SU-DHL-6 (cell line): ENCODE results near the gene COL20A1.

Source experiments
- H2AFZ ChIP-seq: fragments of 200-600 bp; sonication (generic); 2 replicates; pipeline ENCODE4 v1.6.1; 2014; ENCODE audit warnings: low read depth, mild to moderate bottlenecking, moderate library complexity, mixed read lengths, antibody characterized with exemption, low read length; ENCODE audit not compliant: severe bottlenecking
- H3F3A ChIP-seq: fragments of 200-600 bp; shearing (Covaris generic); 2 replicates; pipeline ENCODE4 v1.6.0; 2016; ENCODE audit warnings: antibody characterized with exemption, mild to moderate bottlenecking; ENCODE audit not compliant: insufficient read depth
- H3K27ac ChIP-seq: fragments of 200-600 bp; sonication (generic); 2 replicates; pipeline ENCODE4 v1.5.1; 2016; ENCODE audit warnings: low read depth, mild to moderate bottlenecking, low read length, moderate library complexity, mixed read lengths
- H3K27me3 ChIP-seq: fragments of 200-600 bp; sonication (generic), shearing (Covaris generic); 2 replicates; pipeline ENCODE4 v1.6.0; 2014; ENCODE audit warnings: mild to moderate bottlenecking, low read length
- H3K36me3 ChIP-seq: fragments of 200-600 bp; sonication (generic); 2 replicates; pipeline ENCODE4 v1.6.1; 2014; ENCODE audit warnings: mild to moderate bottlenecking, low read length, mixed read lengths
- H3K4me2 ChIP-seq: fragments of 300-600, 200-600 bp; shearing (Covaris generic), sonication (generic); 2 replicates; pipeline ENCODE4 v1.6.0; 2014; ENCODE audit warnings: low read length, low read depth, mild to moderate bottlenecking; ENCODE audit not compliant: poor library complexity, severe bottlenecking
- H3K4me3 ChIP-seq: fragments of 200-600 bp; sonication (generic); 2 replicates; pipeline ENCODE4 v1.5.1; 2014; ENCODE audit warnings: antibody characterized with exemption, low read length, mild to moderate bottlenecking, mixed read lengths; ENCODE audit not compliant: insufficient read depth, poor library complexity, severe bottlenecking
- H3K79me2 ChIP-seq: fragments of 200-600 bp; sonication (generic); 2 replicates; pipeline ENCODE4 v1.6.1; 2014; ENCODE audit warnings: mild to moderate bottlenecking, low read length, moderate library complexity; ENCODE audit not compliant: insufficient read depth
- H3K9ac ChIP-seq: fragments of 200-600 bp; sonication (generic); 2 replicates; pipeline ENCODE4 v1.7.0; 2014; ENCODE audit warnings: mild to moderate bottlenecking, low read length
- H3K9me2 ChIP-seq: fragments of 200-600 bp; sonication (generic); replicated peaks from 2 replicates; pipeline ENCODE4 v1.6.1; 2014; ENCODE audit warnings: low read length; ENCODE audit not compliant: insufficient read depth
- H3K9me3 ChIP-seq: fragments of 200-600 bp; sonication (generic); 2 replicates; pipeline ENCODE4 v1.6.1; 2014; ENCODE audit warnings: low read length, mixed read lengths; ENCODE audit not compliant: insufficient read depth
- H4K20me1 ChIP-seq: fragments of 200-600 bp; sonication (generic); 2 replicates; pipeline ENCODE4 v1.6.1; 2014; ENCODE audit warnings: low read depth, mild to moderate bottlenecking, antibody characterized with exemption, low read length, moderate library complexity, mixed read lengths
- CTCF ChIP-seq: fragments of 200-600 bp; sonication (generic); IDR thresholded peaks from one replicate; pipeline ENCODE4 v1.5.1; 2017; ENCODE audit warnings: antibody characterized with exemption, mild to moderate bottlenecking, low read length, moderate library complexity; ENCODE audit not compliant: insufficient read depth, poor library complexity, severe bottlenecking
- EZH2phosphoT487 ChIP-seq: fragments of 200-600 bp; sonication (generic), shearing (Covaris generic); conservative IDR thresholded peaks from 2 replicates; pipeline ENCODE4 v1.6.1; 2018; ENCODE audit warnings: mild to moderate bottlenecking, antibody characterized with exemption, low read length, moderate library complexity, mixed read lengths

Gene COL20A1

GRCh38 chr20:63329331-63330083 is 36.5 kb downstream of the COL20A1 start:
- Histone ChIP-seq H3K27me3 (no peaks in the 10 kb centered on the region), H3K9me2 (no peaks in the 10 kb centered on the region), H3K4me2 (no peak overlapping the region), H3K9me3 (no peaks in the 10 kb centered on the region), H3K36me3 (no peaks in the 10 kb centered on the region), H3K27ac (no peak overlapping the region), H3K79me2 (no peaks in the 10 kb centered on the region), H3K4me3 (no peak overlapping the region), H3K9ac (no peak overlapping the region), H3F3A (peaks cover 7% of the 10 kb centered on the region), H2AFZ (no peak overlapping the region), H4K20me1 (no peaks in the 10 kb centered on the region)
- TF ChIP-seq EZH2phosphoT487 (no peak), CTCF (no peak)

- H3K27me3 ChIP-seq = no peaks in the 10 kb centered on the region
- no peaks in the 10 kb centered on the region for H3K79me2 ChIP-seq
- no peaks in the 10 kb centered on the region for H4K20me1 ChIP-seq
- H3K36me3 ChIP-seq = no peaks in the 10 kb centered on the region
- H3K4me2 ChIP-seq = no peak overlapping the region
- no peak overlapping the region for H3K9ac ChIP-seq
- no peak overlapping the region for H3K27ac ChIP-seq
- peaks cover 7% of the 10 kb centered on the region for H3F3A ChIP-seq
- TF ChIP-seq CTCF (no peak), EZH2phosphoT487 (no peak)
- no peaks in the 10 kb centered on the region for H3K9me3 ChIP-seq
- H3K9me2 ChIP-seq = no peaks in the 10 kb centered on the region
- H3K4me3 ChIP-seq = no peak overlapping the region
- H2AFZ ChIP-seq = no peak overlapping the region
Observed at GRCh38 chr20:63330084-63330760, 37.2 kb downstream of the COL20A1 start.

- H3K9me2 ChIP-seq = no peaks in the 10 kb centered on the region
- no peaks in the 10 kb centered on the region for H3K9me3 ChIP-seq
- TF ChIP-seq EZH2phosphoT487 = no peak
- no peak for TF ChIP-seq CTCF
- no peaks in the 10 kb centered on the region for H4K20me1 ChIP-seq
- H3K79me2 ChIP-seq = no peaks in the 10 kb centered on the region
- H2AFZ ChIP-seq = no peak overlapping the region
- H3K27ac ChIP-seq = no peak overlapping the region
- no peak overlapping the region for H3K9ac ChIP-seq
- no peaks in the 10 kb centered on the region for H3K27me3 ChIP-seq
- H3K36me3 ChIP-seq = no peaks in the 10 kb centered on the region
- peaks cover 7% of the 10 kb centered on the region for H3F3A ChIP-seq
- no peak overlapping the region for H3K4me2 ChIP-seq
- H3K4me3 ChIP-seq = no peak overlapping the region
Observed at GRCh38 chr20:63330940-63331339, 38.0 kb downstream of the COL20A1 start.
